Peyer's patch (tissue), 4 donors: ENCODE measurements around the gene ZGRF1.

Source experiments
- POLR2A ChIP-seq, 2 donors: fragments of 450-650 bp; IDR thresholded peaks; one replicate each; pipeline ENCODE4 v1.5.1; 2017; ENCODE audit warnings: antibody characterized with exemption in 2 of 2, mild to moderate bottlenecking in 2 of 2, moderate library complexity in 2 of 2
- TF ChIP-seq, protein P1 (sequence below), 6 experiments: fragments of 450-650 bp in 4 of 6; fragments of 200-600 bp in 2 of 6; sonication (generic) in 1 of 6; IDR thresholded peaks; one replicate each; pipeline ENCODE4 v1.5.1; 2017 to 2019; ENCODE audit warnings: antibody characterized with exemption in 6 of 6, mild to moderate bottlenecking in 3 of 6, moderate library complexity in 1 of 6

DNA sequence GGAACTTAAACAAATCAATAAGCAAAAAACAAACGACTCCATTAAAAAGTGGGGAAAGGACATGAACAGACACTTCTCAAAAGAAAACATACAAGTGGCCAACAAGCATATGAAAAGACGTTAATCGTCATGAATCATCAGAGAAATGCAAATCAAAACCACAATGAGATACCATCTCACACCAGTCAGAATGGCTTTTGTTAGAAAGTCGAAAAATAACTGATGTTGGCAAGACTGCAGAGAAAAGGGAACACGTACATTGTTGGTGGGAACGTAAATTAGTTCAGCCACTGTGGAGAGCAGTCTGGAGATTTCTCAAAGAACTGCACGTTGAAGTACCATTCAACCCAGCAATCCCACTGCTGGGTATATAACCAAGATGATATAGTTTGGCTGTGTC, 144.4 kb downstream of the ZGRF1 start:
- TF ChIP-seq, protein P1, sequence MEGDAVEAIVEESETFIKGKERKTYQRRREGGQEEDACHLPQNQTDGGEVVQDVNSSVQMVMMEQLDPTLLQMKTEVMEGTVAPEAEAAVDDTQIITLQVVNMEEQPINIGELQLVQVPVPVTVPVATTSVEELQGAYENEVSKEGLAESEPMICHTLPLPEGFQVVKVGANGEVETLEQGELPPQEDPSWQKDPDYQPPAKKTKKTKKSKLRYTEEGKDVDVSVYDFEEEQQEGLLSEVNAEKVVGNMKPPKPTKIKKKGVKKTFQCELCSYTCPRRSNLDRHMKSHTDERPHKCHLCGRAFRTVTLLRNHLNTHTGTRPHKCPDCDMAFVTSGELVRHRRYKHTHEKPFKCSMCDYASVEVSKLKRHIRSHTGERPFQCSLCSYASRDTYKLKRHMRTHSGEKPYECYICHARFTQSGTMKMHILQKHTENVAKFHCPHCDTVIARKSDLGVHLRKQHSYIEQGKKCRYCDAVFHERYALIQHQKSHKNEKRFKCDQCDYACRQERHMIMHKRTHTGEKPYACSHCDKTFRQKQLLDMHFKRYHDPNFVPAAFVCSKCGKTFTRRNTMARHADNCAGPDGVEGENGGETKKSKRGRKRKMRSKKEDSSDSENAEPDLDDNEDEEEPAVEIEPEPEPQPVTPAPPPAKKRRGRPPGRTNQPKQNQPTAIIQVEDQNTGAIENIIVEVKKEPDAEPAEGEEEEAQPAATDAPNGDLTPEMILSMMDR (IDR thresholded peaks at IDR 0.05): no peak
- TF ChIP-seq POLR2A (IDR thresholded peaks at IDR 0.05): no peak
